Measurements from ENCODE around the gene FAM241B.

FAM241B gene

GRCh38 chr10:69645296-69646184, 15.5 kb downstream of the FAM241B start:
- Histone ChIP-seq H3F3A (ENCODE audit: insufficient read depth) (no peaks in the 10 kb centered on the region), H3K9me3 (ENCODE audit: insufficient read depth, low read length) (no peaks in the 10 kb centered on the region), H2AFZ (ENCODE audit: low read depth, low read length, severe bottlenecking) (no peak overlapping the region), H3K9me2 (replicated peaks; ENCODE audit: insufficient read depth, low read length) (no peaks in the 10 kb centered on the region), H3K4me2 (ENCODE audit: low read depth, low read length, poor library complexity, severe bottlenecking) (no peak overlapping the region), H3K79me2 (ENCODE audit: insufficient read depth, low read length) (no peaks in the 10 kb centered on the region), H3K27ac (ENCODE audit: low read depth, low read length) (no peak overlapping the region), H3K36me3 (ENCODE audit: low read length) (no peaks in the 10 kb centered on the region), H3K27me3 (ENCODE audit: low read length) (no peaks in the 10 kb centered on the region), H3K4me3 (ENCODE audit: insufficient read depth, low read length, poor library complexity, severe bottlenecking) (no peak overlapping the region), H4K20me1 (ENCODE audit: low read depth, low read length) (no peaks in the 10 kb centered on the region), H3K9ac (ENCODE audit: low read length) (no peak overlapping the region)
- TF ChIP-seq CTCF (IDR thresholded peaks at IDR 0.05; ENCODE audit: insufficient read depth, low read length, poor library complexity, severe bottlenecking) (no peak), EZH2phosphoT487 (conservative IDR thresholded peaks at IDR 0.05; ENCODE audit: low read length) (no peak)

GRCh38 chr10:69646185-69647060, 16.4 kb downstream of the FAM241B start:
- no peak overlapping the region for H3K4me3 ChIP-seq (ENCODE audit: insufficient read depth, low read length, poor library complexity, severe bottlenecking)
- TF ChIP-seq EZH2phosphoT487 (conservative IDR thresholded peaks at IDR 0.05; ENCODE audit: low read length) (no peak), CTCF (IDR thresholded peaks at IDR 0.05; ENCODE audit: insufficient read depth, low read length, poor library complexity, severe bottlenecking) (no peak)
- H2AFZ ChIP-seq (ENCODE audit: low read depth, low read length, severe bottlenecking): no peak overlapping the region
- H3K9me3 ChIP-seq (ENCODE audit: insufficient read depth, low read length): no peaks in the 10 kb centered on the region
- no peaks in the 10 kb centered on the region for H3K79me2 ChIP-seq (ENCODE audit: insufficient read depth, low read length)
- no peak overlapping the region for H3K27ac ChIP-seq (ENCODE audit: low read depth, low read length)
- no peaks in the 10 kb centered on the region for H3K36me3 ChIP-seq (ENCODE audit: low read length)
- no peaks in the 10 kb centered on the region for H3F3A ChIP-seq (ENCODE audit: insufficient read depth)
- H3K27me3 ChIP-seq (ENCODE audit: low read length): no peaks in the 10 kb centered on the region
- H3K9me2 ChIP-seq (replicated peaks; ENCODE audit: insufficient read depth, low read length): no peaks in the 10 kb centered on the region
- no peaks in the 10 kb centered on the region for H4K20me1 ChIP-seq (ENCODE audit: low read depth, low read length)
- H3K9ac ChIP-seq (ENCODE audit: low read length): no peak overlapping the region
- H3K4me2 ChIP-seq (ENCODE audit: low read depth, low read length, poor library complexity, severe bottlenecking): no peak overlapping the region

GRCh38 chr10:69647126-69647525, 17.1 kb downstream of the FAM241B start:
- H3K27ac ChIP-seq (ENCODE audit: low read depth, low read length): no peak overlapping the region
- H2AFZ ChIP-seq (ENCODE audit: low read depth, low read length, severe bottlenecking): no peak overlapping the region
- H4K20me1 ChIP-seq (ENCODE audit: low read depth, low read length): no peaks in the 10 kb centered on the region
- H3K79me2 ChIP-seq (ENCODE audit: insufficient read depth, low read length): no peaks in the 10 kb centered on the region
- H3K9me2 ChIP-seq (replicated peaks; ENCODE audit: insufficient read depth, low read length): no peaks in the 10 kb centered on the region
- no peak overlapping the region for H3K4me2 ChIP-seq (ENCODE audit: low read depth, low read length, poor library complexity, severe bottlenecking)
- no peaks in the 10 kb centered on the region for H3K36me3 ChIP-seq (ENCODE audit: low read length)
- H3K4me3 ChIP-seq (ENCODE audit: insufficient read depth, low read length, poor library complexity, severe bottlenecking): no peak overlapping the region
- H3K9ac ChIP-seq (ENCODE audit: low read length): no peak overlapping the region
- H3F3A ChIP-seq (ENCODE audit: insufficient read depth): no peaks in the 10 kb centered on the region
- TF ChIP-seq CTCF (IDR thresholded peaks at IDR 0.05; ENCODE audit: insufficient read depth, low read length, poor library complexity, severe bottlenecking) (no peak), EZH2phosphoT487 (conservative IDR thresholded peaks at IDR 0.05; ENCODE audit: low read length) (no peak)
- H3K27me3 ChIP-seq (ENCODE audit: low read length): no peaks in the 10 kb centered on the region
- no peaks in the 10 kb centered on the region for H3K9me3 ChIP-seq (ENCODE audit: insufficient read depth, low read length)
